NT2/D1 (cell line): ENCODE data around the gene KRTAP16-1.

Experiments
- YY1 ChIP-seq: IDR thresholded peaks from 2 replicates; pipeline ENCODE4 v1.6.1; 2011; ENCODE audit not compliant: insufficient read length, insufficient read depth
- ZNF274 ChIP-seq: IDR thresholded peaks from 2 replicates; pipeline ENCODE4 v1.6.1; 2011; ENCODE audit warnings: mild to moderate bottlenecking, low read depth, low read length

GRCh38 chr17:41311111-41311510, 2.0 kb upstream of the KRTAP16-1 start:
- TF ChIP-seq YY1, result no peak
- no peak for TF ChIP-seq ZNF274
